GM12878 (cell line): ENCODE measurements around the gene BBS5.

Experiments
- BHLHE40 ChIP-seq, 2 experiments: fragments of 450-650 bp in 1 of 2; IDR thresholded peaks; 2 replicates each; pipeline ENCODE4 v1.6.1; 2011 to 2017; ENCODE audit warnings: low read depth in 2 of 2, borderline replicate concordance in 1 of 2, improper control_type of control experiment in 1 of 2, low read length in 1 of 2, mild to moderate bottlenecking in 1 of 2
- CTCF ChIP-seq, 3 experiments: IDR thresholded peaks in 2 of 3; conservative IDR thresholded peaks in 1 of 3; 2 replicates each; pipeline ENCODE4 v1.5.1; 2011; ENCODE audit warnings: low read depth in 3 of 3, low read length in 3 of 3, mild to moderate bottlenecking in 3 of 3, control low read depth in 2 of 3, moderate library complexity in 2 of 3, inconsistent platforms in 1 of 3, mixed read lengths in 1 of 3; ENCODE audit not compliant: control insufficient read depth in 2 of 3, insufficient read depth in 1 of 3; ENCODE audit errors: extremely low read depth in 1 of 3
- GABPA ChIP-seq: IDR thresholded peaks from 2 replicates; pipeline ENCODE4 v1.6.1; 2014; ENCODE audit warnings: antibody characterized with exemption, low read depth, mild to moderate bottlenecking, inconsistent platforms
- NFYB ChIP-seq: IDR thresholded peaks from 2 replicates; pipeline ENCODE4 v1.6.1; 2011; ENCODE audit warnings: low read depth, mild to moderate bottlenecking, low read length, improper control_type of control experiment, moderate library complexity; ENCODE audit not compliant: insufficient read depth
- RBBP5 ChIP-seq: fragments of 200-600 bp; sonication (generic); conservative IDR thresholded peaks from 2 replicates; pipeline ENCODE4 v1.6.1; 2016
- ZBED1 ChIP-seq: IDR thresholded peaks from 2 replicates; pipeline ENCODE4 v1.6.1; 2016; ENCODE audit warnings: borderline replicate concordance
- TF ChIP-seq, protein P1 (sequence below): IDR thresholded peaks from 2 replicates; pipeline ENCODE4 v1.6.1; 2012; ENCODE audit warnings: low read depth, low read length, improper control_type of control experiment

DNA sequence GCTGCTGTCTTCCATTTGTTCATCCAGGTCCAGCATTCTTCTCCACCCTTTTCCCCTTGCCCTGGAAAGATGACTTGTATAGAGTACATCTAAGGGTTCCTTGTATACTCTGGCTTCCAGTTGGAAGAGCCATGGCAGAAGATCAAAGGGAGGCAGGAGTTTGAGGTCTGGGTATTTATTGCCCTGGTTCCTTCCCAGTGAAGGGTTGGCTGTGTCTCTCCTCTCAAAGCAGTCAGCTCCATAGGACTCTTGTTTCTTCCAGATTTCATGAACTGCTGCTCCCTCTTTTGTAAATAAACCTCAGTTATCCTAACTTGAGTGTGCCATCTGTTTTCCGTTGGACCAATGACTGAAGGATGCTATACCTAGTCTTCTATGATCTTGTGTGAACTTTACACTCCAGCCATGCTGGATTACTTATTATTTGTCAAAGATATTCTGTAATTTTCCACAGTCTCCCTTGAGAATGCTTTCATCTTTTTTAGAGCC, 6.4 kb downstream of the BBS5 start:
- TF ChIP-seq NFYB (no peak), GABPA (no peak), CTCF (IDR thresholded peaks at IDR 0.05 in 2 of 3, conservative IDR thresholded peaks at IDR 0.05 in 1 of 3; ENCODE audit: control insufficient read depth in 2 of 3, extremely low read depth in 1 of 3, insufficient read depth in 1 of 3, low read depth in 3 of 3, low read length in 3 of 3) (no peak), ZBED1 (no peak), RBBP5 (no peak), BHLHE40 (IDR thresholded peaks at IDR 0.05; ENCODE audit: borderline replicate concordance in 1 of 2, low read depth in 2 of 2, low read length in 1 of 2) (no peak)
- TF ChIP-seq, protein P1, sequence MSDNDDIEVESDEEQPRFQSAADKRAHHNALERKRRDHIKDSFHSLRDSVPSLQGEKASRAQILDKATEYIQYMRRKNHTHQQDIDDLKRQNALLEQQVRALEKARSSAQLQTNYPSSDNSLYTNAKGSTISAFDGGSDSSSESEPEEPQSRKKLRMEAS, result no peak
